HUES48 (cell line): ENCODE data around the gene PNMA8C.

Experiments used
- H3K27ac ChIP-seq: one replicate; pipeline ENCODE4 v1.7.0; 2013; ENCODE audit warnings: low read depth, low read length, inconsistent platforms
- H3K27me3 ChIP-seq: 2 replicates; pipeline ENCODE4 v1.6.1; 2013; ENCODE audit warnings: mild to moderate bottlenecking, low read length; ENCODE audit not compliant: control insufficient read depth, insufficient read depth
- H3K36me3 ChIP-seq: 2 replicates; pipeline ENCODE4 v1.6.1; 2013; ENCODE audit warnings: low read length; ENCODE audit not compliant: control insufficient read depth, insufficient read depth
- H3K4me1 ChIP-seq: 2 replicates; pipeline ENCODE4 v1.6.1; 2013; ENCODE audit warnings: mild to moderate bottlenecking, low read length; ENCODE audit not compliant: control insufficient read depth, insufficient read depth
- H3K4me3 ChIP-seq: 2 replicates; pipeline ENCODE4 v1.5.1; 2013; ENCODE audit warnings: mild to moderate bottlenecking, low read depth, low read length
- H3K9ac ChIP-seq: 2 replicates; pipeline ENCODE4 v1.6.1; 2013; ENCODE audit warnings: mild to moderate bottlenecking, low read depth, low read length, moderate library complexity
- H3K9me3 ChIP-seq: 2 replicates; pipeline ENCODE4 v1.6.1; 2013; ENCODE audit warnings: low read length; ENCODE audit not compliant: control insufficient read depth, insufficient read depth

The PNMA8C gene

DNA sequence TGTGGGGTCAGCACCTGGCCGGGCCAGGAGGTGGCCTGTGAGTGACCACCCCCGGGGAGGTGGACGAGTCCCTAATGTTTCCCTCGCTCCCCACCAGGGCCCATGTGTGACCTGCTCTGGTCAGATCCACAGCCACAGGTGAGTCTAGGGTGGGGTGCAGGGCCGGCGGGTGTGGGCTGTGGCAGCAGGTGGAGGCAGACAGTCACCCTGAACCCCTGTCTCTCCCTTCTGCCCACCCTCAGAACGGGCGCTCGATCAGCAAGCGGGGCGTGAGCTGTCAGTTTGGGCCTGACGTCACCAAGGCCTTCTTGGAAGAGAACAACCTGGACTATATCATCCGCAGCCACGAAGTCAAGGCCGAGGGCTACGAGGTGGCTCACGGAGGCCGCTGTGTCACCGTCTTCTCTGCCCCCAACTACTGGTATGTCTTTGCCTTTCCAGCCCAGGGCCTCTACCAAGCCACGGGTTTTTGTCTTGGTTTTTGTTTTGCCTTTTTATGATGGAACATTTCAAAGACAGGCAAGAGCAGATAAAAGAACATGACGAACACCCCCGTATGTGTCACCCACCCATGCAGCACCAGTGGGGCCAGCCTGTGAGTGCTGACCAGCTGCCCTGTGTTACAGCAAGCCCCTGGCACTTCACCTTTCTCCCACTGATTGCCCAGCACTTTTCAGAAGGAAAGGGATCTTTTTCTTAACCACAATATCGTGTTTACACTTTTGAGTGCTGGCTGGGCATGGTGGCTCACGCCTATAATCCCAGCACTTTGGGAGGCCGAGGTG lies 40.2 kb downstream of the PNMA8C start:
- H3K4me3 ChIP-seq = no peak overlapping the region
- H3K36me3 ChIP-seq = peaks cover 85% of the 10 kb centered on the region
- H3K27ac ChIP-seq = no peak overlapping the region
- no peaks in the 10 kb centered on the region for H3K9me3 ChIP-seq
- no peaks in the 10 kb centered on the region for H3K27me3 ChIP-seq
- H3K4me1 ChIP-seq = no peaks in the 10 kb centered on the region
- H3K9ac ChIP-seq = no peak overlapping the region

DNA sequence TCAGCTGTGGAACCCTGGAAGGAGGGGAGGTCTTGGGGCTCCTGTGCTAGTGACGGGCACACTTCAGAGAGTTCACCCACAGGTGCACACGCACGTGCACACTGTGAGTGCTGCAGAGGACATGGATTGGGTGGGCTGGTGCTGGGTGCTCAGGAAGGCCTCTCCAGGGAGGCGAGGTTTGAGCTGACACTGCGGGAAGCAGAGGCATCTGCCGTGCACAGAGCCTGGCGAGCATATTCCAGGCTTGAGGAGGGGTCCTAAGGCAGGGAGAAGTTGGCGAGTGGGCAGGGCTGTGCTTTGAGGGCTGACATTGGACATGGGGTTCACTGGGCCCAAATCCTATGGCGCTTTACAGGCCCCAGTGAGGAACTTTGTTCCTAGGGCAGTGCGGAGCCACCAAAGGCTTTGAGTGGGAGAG lies 41.0 kb downstream of the PNMA8C start:
- Histone ChIP-seq H3K27ac (no peak overlapping the region), H3K4me3 (no peak overlapping the region), H3K36me3 (peaks cover 85% of the 10 kb centered on the region), H3K9ac (no peak overlapping the region), H3K4me1 (no peaks in the 10 kb centered on the region), H3K9me3 (no peaks in the 10 kb centered on the region), H3K27me3 (no peaks in the 10 kb centered on the region)

DNA sequence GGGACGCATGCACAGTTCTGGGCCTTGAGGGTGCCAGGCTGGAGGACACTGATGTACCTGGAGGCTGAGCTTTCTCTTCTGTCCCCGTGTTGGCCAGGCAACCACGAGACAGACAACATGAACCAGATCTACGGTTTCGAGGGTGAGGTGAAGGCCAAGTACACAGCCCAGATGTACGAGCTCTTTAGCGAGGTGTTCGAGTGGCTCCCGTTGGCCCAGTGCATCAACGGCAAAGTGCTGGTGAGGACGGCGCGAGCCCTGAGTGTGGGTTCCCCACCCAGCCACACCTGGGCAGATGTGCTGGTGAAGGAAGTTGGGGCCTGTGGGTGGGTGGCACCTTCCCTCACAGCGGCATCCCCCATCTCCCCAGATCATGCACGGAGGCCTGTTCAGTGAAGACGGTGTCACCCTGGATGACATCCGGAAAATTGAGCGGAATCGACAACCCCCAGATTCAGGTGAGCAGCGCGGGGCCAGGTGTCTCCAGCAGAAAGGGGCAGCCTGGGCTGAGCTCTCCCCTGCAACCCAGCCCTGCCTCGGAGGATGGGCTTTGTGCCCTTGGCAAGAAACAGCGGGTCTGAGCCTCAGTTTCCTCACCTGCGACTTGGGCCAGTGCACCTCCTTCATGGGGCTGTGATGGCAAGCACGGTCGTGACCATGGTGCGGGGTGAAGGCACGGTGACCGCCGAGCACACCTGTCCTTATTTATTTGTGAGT lies 41.6 kb downstream of the PNMA8C start:
- no peak overlapping the region for H3K27ac ChIP-seq
- no peak overlapping the region for H3K4me3 ChIP-seq
- no peak overlapping the region for H3K9ac ChIP-seq
- H3K27me3 ChIP-seq = no peaks in the 10 kb centered on the region
- peaks cover 85% of the 10 kb centered on the region for H3K36me3 ChIP-seq
- H3K4me1 ChIP-seq = no peaks in the 10 kb centered on the region
- no peaks in the 10 kb centered on the region for H3K9me3 ChIP-seq

DNA sequence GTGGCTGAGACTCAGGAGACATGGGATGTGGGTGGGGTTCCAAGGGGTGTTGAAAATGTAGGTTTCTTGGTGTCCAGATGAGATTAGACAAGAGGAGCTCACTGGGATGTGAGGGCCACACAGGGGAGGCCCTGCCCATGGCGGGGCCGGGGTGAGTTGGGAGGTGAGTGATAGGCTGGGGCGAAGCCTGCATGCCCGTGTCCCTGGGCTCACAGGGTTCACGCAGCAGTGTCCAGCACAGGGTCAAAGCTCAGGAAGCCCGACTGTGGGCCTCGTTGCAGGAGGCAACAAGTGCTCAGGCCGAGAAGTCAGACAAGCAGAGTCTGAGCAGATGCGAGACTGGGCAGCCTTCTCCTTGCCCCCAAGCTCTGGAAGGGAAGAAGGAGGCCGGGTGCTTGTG lies 42.6 kb downstream of the PNMA8C start:
- no peak overlapping the region for H3K27ac ChIP-seq
- no peak overlapping the region for H3K4me3 ChIP-seq
- H3K36me3 ChIP-seq = peaks cover 88% of the 10 kb centered on the region
- no peaks in the 10 kb centered on the region for H3K27me3 ChIP-seq
- H3K4me1 ChIP-seq = no peaks in the 10 kb centered on the region
- H3K9me3 ChIP-seq = no peaks in the 10 kb centered on the region
- H3K9ac ChIP-seq = no peak overlapping the region

DNA sequence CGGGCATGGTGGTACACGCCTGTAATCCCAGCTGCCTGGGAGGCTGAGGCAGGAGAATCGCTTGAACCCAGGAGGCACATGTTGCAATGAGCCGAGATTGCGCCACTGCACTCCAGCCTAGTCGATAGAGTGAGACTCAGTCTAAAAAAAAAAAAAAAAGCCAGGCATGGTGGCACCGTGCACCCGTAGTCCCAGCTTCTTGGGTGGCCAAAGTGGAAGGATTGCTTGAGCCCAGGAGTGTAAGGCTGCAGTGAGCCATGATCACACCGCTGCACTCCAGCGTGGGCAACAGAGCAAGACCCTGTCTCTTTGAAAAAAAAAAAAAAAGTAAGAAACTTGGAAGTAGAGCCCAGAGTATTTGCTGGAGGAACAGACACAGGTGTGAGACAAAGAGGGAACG lies 43.1 kb downstream of the PNMA8C start:
- peaks cover 88% of the 10 kb centered on the region for H3K36me3 ChIP-seq
- no peak overlapping the region for H3K9ac ChIP-seq
- no peak overlapping the region for H3K27ac ChIP-seq

DNA sequence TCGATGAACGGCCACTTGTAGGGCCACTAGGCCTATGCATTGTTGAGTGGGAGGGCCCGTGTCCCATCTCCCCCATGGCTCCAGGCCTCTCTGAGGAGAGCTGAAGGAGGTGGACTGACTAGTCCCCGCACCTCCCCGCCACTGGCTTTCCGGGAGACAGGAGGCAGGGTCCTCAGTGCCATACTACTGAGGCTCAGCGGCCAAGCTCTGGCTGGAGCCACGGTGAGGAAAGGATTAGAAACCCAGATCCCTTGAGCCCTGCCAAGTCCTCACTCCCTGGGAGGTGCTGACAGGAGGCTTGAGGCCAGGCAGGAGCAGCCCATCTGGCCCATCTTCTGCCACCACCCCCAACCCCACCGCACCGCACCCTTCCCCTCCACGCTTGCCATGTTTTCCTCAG lies 44.3 kb downstream of the PNMA8C start:
- Histone ChIP-seq H3K27ac (no peak overlapping the region), H3K4me3 (no peak overlapping the region), H3K4me1 (no peaks in the 10 kb centered on the region), H3K9ac (no peak overlapping the region), H3K27me3 (no peaks in the 10 kb centered on the region), H3K36me3 (peaks cover 90% of the 10 kb centered on the region), H3K9me3 (no peaks in the 10 kb centered on the region)

More for the DNA sequence above, 43.1 kb downstream of the PNMA8C start:
- no peaks in the 10 kb centered on the region for H3K4me1 ChIP-seq
- H3K4me3 ChIP-seq = no peak overlapping the region
- no peaks in the 10 kb centered on the region for H3K9me3 ChIP-seq
- H3K27me3 ChIP-seq = no peaks in the 10 kb centered on the region

DNA sequence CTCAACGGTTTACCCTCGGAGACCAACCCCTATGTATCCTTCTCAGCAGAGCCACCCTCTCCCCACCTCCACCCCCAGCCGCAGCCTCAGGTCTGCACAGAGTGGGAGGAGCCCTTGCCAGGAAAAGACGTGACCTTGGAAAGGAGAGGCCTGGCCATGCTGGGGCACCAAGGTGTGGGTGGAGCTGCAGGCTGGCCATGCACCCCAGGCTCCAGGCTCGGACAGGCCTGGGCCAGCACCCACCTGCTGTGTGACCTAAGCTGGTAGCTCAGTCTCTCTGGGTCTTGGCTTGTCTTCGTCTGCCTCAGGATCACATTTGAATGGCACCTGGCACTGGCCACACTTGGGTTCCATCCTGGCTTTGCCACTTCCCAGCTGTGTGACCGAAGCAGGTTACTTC lies 44.9 kb downstream of the PNMA8C start:
- Histone ChIP-seq H3K27ac (no peak overlapping the region), H3K36me3 (peaks cover 90% of the 10 kb centered on the region), H3K27me3 (no peaks in the 10 kb centered on the region), H3K9ac (no peak overlapping the region), H3K4me3 (no peak overlapping the region), H3K9me3 (no peaks in the 10 kb centered on the region), H3K4me1 (no peaks in the 10 kb centered on the region)

DNA sequence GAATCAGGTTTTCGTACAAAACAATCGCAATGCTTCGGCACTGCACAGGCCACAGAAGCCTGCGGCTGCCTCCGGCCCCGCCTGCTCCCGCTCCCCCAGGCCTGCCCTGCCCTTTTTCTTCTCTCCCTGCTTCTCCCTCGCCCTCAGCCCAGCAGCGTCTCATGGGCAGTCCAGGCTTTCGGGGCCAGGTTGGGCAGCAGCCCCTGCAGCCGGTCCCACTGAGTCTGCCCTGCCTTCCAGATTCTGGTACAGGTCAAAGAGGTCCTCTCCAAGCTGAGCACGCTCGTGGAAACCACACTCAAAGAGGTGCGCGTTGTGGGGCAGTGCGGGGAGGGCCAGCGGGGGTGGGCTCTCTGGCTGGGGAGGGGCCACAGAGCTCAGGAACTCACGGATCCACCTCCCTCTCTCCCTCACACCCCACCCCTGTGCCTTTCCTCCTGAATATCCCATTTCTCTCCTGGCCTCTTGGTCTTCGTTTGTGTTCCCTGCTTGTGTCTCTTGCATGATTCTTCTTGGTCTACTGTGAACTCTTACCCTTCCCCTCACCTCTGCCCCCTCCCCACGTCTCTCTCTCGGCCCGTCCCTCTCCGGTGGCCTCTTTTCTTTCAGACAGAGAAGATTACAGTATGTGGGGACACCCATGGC lies 45.4 kb downstream of the PNMA8C start:
- H3K4me1 ChIP-seq = no peaks in the 10 kb centered on the region
- no peak overlapping the region for H3K4me3 ChIP-seq
- H3K9ac ChIP-seq = no peak overlapping the region
- peaks cover 90% of the 10 kb centered on the region for H3K36me3 ChIP-seq
- H3K27me3 ChIP-seq = no peaks in the 10 kb centered on the region
- no peak overlapping the region for H3K27ac ChIP-seq
- no peaks in the 10 kb centered on the region for H3K9me3 ChIP-seq

DNA sequence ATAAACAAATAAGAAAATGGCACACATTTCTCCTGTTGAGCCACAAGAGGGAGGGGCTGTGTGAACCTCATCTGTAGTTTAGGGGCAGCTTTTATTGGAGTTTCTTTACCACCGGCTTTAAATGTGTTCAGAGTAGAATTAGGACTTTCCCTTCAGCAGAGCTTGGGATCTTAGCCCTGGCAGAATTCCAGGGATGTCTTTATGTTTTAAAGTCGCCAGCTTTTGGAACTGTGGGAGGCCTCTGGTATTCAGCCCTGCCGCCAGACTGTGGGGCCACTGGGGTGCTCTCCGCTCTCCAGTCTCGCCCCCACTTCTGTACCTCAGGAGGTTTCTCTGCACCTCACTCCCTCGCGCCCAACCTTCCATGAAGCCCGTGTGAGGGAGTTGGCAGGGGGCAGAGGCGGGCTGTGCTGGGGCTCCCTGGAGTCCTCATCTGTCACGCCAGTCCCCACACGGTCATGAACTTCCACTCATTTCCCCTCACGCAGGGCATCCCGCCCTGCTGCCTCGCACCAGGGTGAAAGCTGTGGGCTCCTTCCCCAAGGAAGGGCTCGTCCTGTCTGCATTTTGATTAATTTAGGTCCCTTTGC lies 46.9 kb downstream of the PNMA8C start:
- Histone ChIP-seq H3K4me3 (no peak overlapping the region), H3K9me3 (no peaks in the 10 kb centered on the region), H3K9ac (no peak overlapping the region), H3K36me3 (peaks cover 90% of the 10 kb centered on the region), H3K27me3 (no peaks in the 10 kb centered on the region), H3K27ac (no peak overlapping the region), H3K4me1 (no peaks in the 10 kb centered on the region)

DNA sequence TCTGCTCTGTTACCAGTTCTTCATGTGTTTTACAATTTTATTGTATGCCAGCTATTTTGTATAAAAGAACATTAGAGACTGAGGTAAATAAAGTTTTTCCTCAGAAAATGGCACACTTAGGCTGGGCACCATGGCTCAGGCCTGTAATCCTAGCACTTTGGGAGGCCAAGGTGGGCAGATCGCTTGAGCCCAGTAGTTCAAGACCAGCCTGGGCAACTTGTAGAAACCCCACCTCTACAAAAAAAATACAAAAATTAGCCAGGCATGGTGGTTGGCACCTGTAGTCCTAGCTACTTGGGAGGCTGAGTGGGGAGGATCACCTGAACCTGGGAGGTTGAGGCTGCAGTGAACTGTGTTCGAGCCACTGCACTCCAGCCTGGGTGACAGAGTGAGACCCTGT lies 47.4 kb downstream of the PNMA8C start:
- no peaks in the 10 kb centered on the region for H3K4me1 ChIP-seq
- no peaks in the 10 kb centered on the region for H3K27me3 ChIP-seq
- H3K27ac ChIP-seq = no peak overlapping the region
- no peaks in the 10 kb centered on the region for H3K9me3 ChIP-seq
- peaks cover 91% of the 10 kb centered on the region for H3K36me3 ChIP-seq
- H3K9ac ChIP-seq = no peak overlapping the region
- no peak overlapping the region for H3K4me3 ChIP-seq

DNA sequence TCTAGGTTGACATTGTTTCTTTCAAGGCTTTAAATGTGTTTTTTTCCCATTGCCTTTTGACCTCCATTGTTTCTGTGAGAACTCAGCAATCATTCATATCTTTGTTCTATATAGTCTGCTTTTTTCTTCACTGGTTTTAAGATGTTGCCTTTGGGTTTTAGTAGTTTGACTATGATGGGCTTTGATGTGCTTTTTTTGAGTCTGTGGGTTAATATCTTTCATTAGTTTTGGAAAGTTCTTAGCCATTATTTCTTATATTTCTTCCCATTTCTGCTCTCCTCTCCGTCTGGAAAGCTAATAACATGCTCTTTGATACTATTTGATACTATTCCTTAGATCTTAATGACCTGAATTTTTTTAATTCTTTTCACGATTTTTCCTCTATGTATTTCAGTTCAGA lies 48.0 kb downstream of the PNMA8C start:
- Histone ChIP-seq H3K27me3 (no peaks in the 10 kb centered on the region), H3K4me3 (no peak overlapping the region), H3K27ac (no peak overlapping the region), H3K9ac (no peak overlapping the region), H3K9me3 (no peaks in the 10 kb centered on the region), H3K4me1 (no peaks in the 10 kb centered on the region), H3K36me3 (peaks cover 94% of the 10 kb centered on the region)
